PC-3 (cell line): ENCODE measurements around the gene PRDM10.

Experiments
- CTCF ChIP-seq: fragments of 300-600 bp; sonication (generic); conservative IDR thresholded peaks from 2 replicates; pipeline ENCODE4 v1.5.1; 2017; ENCODE audit warnings: antibody characterized with exemption, low read depth, mild to moderate bottlenecking, low read length
- EZH2 ChIP-seq: fragments of 300-600 bp; sonication (generic); IDR thresholded peaks from one replicate; pipeline ENCODE4 v1.6.1; 2017; ENCODE audit warnings: antibody characterized with exemption, mild to moderate bottlenecking, low read length; ENCODE audit not compliant: unreplicated experiment
- EZH2phosphoT487 ChIP-seq: fragments of 300-600 bp; sonication (generic); IDR thresholded peaks from 2 replicates; pipeline ENCODE4 v1.6.1; 2018; ENCODE audit warnings: mild to moderate bottlenecking, antibody characterized with exemption, low read length, borderline replicate concordance

- TF ChIP-seq CTCF (no peak), EZH2 (no peak), EZH2phosphoT487 (no peak)
Measured at GRCh38 chr11:129918361-129918760, 84.3 kb downstream of the PRDM10 start.
